ENCODE measurements around the gene CLEC16A. TPM values are rescaled to one million over a fixed set of nuclear protein-coding genes. Genes with fewer than 3 reads are reported as not detected.

CLEC16A gene
- total RNA-seq, 1 donor from 2014 or later, result 32.4 TPM

DNA sequence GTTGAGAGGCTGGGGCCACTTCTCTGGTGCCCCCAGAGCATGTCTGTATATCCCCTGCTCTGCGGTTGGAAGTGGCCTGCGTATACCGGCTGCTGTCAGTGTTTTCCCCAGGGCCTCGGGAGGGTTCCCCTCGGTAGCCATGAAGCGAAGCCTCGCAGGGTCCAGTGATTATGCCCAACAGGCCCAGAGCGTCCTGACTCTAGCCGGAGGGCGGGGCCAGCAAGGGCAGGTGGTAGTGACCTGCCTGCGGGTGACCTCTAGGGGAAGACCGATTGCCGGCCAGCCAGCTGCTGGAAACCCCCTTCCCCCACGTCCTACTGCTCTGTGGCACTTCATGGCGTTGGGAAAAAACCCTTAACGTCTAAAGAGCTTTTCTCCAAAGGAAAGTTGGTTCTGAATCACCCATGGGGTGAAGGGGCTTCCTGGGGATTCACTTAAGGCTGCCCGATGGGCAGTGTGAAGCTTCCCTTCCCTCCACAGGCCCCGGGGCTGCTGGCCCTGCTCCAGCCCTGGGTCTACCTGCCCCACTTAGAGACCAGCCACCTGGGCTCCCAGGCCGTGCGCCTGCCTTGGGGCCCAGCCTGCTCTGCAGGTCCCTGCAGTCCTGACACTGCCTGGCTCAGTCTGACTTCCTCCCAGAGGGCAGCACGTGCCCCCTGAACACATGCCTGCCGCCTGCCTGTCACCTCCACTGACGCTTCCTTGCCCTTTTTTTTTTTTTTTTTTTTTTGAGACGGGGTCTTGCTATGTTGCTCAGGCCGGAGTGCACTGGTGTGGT, 238.9 kb downstream of the CLEC16A start:
- DNase-seq (ENCODE audit: extremely low read depth, low read depth, low spot score), result no peak

- no peak for DNase-seq (ENCODE audit: extremely low read depth, low read depth, low spot score)
Observed at GRCh38 chr16:11183951-11184350, 239.6 kb downstream of the CLEC16A start.

DNA sequence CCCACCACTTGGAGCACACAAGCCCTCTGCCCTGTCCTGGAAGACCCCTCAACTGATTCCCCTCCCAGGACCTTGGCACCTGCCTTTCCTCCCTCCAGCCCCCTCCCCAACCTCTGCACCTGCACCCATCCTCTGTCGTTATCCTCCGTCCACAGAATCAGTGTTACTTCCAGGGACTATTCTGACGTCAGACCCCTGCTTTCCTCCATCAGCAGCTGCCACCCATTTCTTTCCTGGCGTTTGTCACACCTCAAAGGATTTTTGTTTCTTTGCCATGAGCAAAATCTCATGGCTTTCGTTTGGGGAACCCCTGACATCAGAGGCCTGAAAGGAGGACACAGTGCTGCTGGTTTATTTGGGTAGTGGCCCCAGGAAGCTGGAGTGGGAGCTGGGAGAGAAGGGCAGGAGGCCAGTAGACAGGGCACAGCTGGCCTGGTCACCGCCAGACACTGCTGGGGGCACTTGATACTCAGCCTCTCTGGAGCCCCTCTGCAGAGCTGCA, 243.2 kb downstream of the CLEC16A start:
- no peak for DNase-seq (ENCODE audit: extremely low read depth, low read depth, low spot score)

- no peak for DNase-seq (ENCODE audit: extremely low read depth, low read depth, low spot score)
Observed at GRCh38 chr16:11188801-11189740, 244.7 kb downstream of the CLEC16A start.

- DNase-seq (ENCODE audit: extremely low read depth, low read depth, low spot score), result no peak
Observed at GRCh38 chr16:11190588-11191560, 246.5 kb downstream of the CLEC16A start.

- DNase-seq (ENCODE audit: extremely low read depth, low read depth, low spot score), result no peak
Observed at GRCh38 chr16:11191665-11192064, 247.3 kb downstream of the CLEC16A start.

GRCh38 chr16:11193494-11193893, 249.1 kb downstream of the CLEC16A start:
- DNase-seq (ENCODE audit: extremely low read depth, low read depth, low spot score), result no peak

- no peak for DNase-seq (ENCODE audit: extremely low read depth, low read depth, low spot score)
Observed at GRCh38 chr16:11194913-11195312, 250.5 kb downstream of the CLEC16A start.

DNA sequence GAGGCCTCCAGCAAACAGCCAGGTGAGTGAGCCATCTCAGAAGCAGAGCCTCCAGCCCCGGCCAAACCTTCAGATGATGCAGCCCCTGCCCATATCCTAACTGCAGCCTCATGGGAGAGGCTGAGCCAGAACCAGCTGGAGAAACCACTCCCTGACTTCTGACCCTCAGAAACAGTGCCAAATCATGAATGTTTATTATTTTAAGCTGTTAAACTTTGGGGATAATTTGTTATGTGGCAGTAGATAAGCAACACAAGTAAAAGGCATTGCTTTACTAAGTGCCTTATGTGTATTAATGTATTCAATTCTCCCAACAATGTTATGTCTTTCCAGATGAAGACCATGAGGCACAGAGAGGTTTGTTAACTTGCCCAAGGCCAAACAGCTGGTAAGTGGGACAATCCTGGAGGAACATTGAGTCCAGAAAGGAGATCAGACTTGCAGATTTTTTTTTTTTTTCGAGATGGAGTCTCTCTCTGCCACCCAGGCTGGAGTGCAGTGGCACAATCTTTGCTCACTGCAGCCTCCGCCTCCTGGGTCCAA, 252.0 kb downstream of the CLEC16A start:
- DNase-seq (ENCODE audit: extremely low read depth, low read depth, low spot score), result no peak

- DNase-seq (ENCODE audit: extremely low read depth, low read depth, low spot score), result no peak
Observed at GRCh38 chr16:11198375-11198774, 254.0 kb downstream of the CLEC16A start.

- DNase-seq (ENCODE audit: extremely low read depth, low read depth, low spot score), result no peak
Observed at GRCh38 chr16:11198828-11199227, 254.5 kb downstream of the CLEC16A start.

- DNase-seq (ENCODE audit: extremely low read depth, low read depth, low spot score), result no peak
Observed at GRCh38 chr16:11200592-11200991, 256.2 kb downstream of the CLEC16A start.

DNA sequence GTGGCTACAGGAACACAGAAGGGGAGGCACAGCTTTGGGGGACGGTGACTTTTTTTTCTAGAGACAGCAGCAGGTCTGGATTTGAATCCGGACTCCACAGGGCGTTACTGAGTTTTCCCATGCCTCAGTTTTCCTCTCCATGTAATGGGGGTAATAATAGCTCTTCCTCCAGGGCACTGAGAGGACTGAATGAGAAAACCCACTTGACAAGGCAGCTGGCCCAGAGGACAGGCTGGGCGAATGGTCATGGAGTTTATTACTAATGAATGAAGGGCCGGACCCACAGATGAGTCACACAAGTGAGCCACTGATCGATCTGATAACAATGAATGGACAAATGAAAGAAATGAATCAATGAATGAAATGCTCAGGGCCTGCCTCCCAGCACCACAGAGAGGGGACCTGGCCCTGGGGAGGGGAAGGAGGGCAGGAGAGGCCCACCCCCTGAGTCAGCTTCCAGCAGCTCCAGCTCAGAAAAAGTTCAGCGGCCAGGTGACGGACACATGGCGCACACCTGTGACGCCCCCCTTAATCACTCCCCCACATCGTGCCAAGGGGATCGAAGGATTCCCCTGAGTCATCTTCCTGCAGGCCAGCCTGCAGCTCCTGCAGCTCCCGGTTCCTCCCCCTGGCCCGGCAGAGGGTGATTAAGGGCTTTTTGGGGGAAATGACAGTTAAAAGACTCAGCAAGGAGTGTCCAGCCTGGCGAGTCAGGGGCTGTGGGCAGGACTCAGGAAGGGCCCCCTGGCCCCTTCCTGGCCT, 257.3 kb downstream of the CLEC16A start:
- DNase-seq (ENCODE audit: extremely low read depth, low read depth, low spot score), result peak; percentile 16

GRCh38 chr16:11202260-11203091, 258.1 kb downstream of the CLEC16A start:
- no peak for DNase-seq (ENCODE audit: extremely low read depth, low read depth, low spot score)

- DNase-seq (ENCODE audit: extremely low read depth, low read depth, low spot score), result no peak
Observed at GRCh38 chr16:11203111-11203623, 258.8 kb downstream of the CLEC16A start.

DNA sequence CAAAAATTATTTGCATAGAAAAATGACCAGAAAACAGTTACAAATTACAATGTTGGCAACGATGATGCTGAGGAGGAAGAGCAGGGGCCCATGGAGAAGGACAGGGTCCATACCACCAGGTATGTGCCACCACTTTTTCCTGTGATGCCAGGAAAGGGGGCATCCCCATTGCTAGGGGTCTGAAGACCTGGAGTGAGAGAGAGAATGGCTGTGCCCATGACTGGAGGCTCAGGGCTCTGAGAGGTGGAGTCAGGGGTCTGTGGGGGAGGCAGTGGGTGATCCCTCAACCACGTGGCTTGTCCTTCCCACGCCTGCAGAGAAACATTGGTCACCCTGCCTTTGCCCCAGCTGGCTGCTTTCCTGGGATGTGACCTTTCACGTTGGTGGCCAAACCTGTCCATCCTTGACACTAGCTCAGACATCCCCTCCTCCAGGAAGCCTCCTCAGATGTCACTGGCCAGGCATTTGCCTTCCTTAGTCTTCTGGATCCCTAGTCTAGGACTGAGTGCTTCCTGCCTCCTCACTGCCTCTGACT, 260.2 kb downstream of the CLEC16A start:
- DNase-seq (ENCODE audit: extremely low read depth, low read depth, low spot score), result no peak

DNA sequence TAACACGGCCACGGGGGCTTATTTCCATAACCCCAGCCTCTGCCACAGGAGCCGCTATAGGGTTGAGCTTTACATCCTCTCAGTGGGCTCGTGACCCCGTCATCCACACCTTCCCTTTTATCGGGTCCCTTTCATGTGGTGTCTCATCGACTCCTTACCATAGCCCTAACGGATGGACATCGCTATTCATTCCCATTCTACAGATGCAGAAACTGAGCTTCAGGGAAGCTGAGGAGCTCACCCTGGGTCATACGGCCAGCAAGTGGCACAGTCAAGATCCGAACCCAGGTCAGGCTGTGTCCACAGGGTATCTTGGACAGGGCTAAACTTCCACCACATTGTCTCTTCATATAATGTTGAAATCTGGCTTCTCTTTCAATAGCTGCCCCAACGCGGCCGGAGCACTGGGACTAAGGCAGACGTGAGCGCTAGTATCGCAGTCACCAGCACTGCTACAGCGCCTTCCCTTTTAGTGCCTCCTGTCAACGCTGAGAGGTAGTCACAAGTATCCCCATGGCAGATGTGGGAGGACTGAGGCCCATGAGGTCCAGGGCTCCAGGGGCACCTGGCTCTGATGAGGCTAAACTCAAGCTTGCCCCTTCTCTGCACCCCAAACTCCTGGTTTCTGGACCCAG, 260.8 kb downstream of the CLEC16A start:
- DNase-seq (ENCODE audit: extremely low read depth, low read depth, low spot score), result no peak

Data from glomerular endothelial cell (primary cell).